HG03520 (cell line): Measurements from ENCODE around the gene FGD2.

Source experiments
- ATAC-seq: cut with Tn5 transposase; IDR thresholded peaks from one replicate; pipeline ENCODE4 v1.9.1; 2021; ENCODE audit warnings: mild to moderate bottlenecking, moderate library complexity; ENCODE audit not compliant: unreplicated experiment

The FGD2 gene

DNA sequence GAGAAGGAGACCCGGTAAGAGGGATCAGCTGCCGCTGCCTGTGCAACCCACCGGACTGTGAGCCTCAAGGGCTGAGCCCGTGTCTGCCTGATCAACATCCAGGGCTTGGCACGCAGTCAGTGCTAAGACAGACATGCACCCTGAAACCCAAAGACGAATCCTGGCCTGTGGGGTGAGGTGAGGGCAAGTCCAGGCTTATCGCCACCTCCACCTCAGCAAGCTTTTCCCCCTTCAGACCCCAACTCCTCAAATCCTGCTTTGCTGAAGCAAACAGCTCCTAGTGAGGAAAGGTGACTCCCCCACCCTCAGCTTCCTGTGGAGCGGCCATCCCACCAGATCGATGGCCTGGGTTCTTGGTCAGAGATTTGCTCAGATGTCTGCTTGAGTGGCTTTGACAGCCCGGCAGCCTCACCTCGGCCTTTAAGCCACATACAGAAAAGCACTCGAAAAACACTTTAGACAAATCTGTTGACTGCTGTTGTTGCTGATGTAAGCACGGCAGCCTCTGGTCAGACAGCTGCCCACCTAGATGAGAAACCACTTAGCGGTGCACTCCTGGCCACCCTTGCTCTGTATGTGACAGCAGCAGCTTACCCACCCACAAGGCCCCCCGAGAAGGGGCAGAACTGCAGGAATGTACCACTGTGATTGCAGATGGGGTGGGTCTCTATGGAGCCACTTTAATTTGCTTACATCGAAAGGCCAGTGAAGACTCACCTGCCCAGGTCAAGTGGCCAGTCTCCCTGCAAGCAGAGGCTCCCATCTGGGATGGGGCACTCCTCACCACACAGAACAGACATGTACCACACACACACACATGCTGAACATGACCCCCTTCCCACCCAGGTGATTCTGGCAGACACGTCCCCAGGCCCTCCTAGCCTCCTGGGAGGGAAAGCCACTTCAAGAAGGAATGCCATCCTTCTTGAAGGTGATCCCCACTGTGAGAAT is 34.3 kb upstream of the FGD2 start:
- ATAC-seq, result no peak

DNA sequence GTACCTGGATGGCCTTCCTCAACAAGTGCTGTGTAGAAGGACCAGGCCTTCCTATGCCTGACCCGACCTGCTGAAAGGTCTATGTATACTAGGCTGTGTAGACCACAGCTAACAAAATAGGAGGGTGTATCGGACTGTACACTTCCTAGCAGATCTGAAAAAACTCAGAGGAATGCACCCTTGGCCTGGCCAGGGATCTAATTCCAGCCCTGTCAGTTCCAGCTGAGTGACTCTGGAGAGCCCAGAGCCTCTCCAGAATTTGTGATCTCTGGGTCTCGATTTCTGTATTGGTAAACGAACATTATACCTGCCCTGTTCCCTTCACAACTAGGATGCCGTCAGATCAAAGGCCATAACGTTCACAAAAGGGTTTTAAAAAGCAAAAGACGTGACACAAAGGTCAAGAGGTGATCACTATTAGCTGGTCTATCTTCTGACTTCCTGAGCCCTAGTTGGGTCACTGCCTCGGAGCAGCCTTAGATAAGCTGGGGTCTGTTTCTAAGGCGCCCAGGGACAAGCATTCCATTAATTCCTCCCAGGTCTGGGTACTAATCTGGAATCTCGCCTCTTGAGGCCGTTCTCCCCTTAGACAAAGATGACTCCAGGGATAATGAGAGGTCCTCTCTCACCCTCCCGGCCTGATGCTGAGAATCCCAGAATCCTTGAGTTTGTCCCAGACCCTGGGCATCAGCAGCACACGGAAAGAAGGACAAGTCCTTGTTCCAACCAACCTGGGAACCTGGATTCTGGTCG is 33.4 kb upstream of the FGD2 start:
- no peak for ATAC-seq

DNA sequence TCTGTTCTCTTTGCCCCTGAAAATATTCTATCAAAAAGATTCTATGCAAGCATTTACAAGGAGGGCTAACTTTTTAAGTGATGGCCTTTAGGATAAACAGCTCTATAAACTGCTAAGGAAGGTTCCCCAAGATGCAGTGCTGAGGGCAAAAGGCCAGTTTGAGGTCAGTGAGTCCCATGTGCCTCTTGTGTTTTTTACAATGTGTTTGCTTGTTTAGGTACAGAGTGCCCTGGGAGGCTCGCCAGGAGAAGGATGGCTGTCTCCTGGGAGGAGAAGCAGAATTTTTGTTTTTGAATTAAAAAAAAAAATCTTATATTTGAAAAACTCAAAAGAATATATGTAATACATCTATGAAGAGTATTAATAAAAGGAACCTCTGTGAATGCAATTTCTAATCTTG is 32.3 kb upstream of the FGD2 start:
- ATAC-seq, result no peak

DNA sequence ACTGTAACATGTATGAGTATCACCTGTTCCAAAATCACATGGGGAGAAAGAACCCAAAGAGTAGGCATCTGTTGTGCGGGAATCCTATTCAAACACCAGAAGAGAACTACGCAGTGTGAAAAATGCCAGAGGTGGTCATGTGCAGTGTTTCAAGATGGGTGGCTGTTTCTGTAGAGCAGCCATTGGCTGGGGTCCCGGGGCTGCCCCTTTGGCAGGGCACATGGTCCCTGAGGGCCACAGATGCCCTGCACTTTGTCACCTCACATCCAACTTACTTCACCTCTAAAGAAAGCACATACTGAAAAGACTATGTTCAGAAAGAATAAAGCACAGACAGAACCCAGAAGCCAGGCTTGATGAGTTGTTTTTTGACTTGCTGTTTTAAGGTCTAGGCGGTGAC is 31.8 kb upstream of the FGD2 start:
- no peak for ATAC-seq

DNA sequence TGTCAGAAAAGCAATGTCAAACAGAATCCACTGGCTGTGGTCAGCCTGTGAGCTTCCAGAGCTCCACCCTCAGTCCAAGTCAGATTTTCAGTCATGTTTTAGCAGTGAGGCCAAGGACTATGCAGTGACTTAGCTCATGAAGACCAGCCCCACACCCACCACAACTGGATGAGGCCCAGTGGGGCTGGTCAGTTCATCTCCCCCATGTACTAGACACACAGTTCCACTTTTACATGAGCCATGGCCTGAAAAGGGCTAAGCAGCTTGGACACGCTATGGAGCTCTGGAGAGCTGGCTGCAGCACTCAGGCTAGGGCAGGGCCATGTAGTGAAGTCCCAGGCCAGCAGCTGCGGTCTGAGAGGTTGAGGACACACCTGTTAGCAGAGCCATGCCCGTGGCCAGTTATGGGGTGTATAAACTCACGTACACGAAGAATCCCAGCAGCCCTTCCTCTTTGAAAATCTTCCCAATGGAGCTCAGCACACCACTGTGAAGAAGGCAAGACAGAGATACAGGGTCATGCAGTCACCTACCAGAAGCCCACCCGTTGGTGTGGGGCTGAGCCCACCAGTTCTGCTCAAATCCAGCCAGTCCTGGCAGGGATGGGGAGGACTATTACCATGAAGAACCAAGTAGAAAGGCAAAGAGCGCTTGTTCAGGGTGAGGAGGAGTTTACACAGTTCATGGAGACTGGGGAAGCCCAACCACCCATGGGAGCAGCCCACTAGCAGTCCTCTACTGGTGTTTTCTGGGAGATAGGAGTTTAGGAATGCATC is 30.0 kb upstream of the FGD2 start:
- ATAC-seq, result no peak

DNA sequence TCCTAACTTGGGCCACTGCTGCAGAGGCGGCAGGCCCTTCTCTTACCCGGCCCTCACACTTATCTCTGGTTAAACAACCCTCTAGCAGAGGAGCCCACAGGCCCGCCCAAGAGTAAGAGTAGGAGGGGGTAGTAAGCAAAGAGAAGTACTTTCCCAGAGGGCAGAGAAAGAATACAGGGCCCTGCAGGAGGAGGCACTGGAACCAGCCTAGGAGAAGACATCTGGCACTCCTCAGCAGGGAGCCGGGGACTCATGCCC is 29.5 kb upstream of the FGD2 start:
- ATAC-seq, result no peak

DNA sequence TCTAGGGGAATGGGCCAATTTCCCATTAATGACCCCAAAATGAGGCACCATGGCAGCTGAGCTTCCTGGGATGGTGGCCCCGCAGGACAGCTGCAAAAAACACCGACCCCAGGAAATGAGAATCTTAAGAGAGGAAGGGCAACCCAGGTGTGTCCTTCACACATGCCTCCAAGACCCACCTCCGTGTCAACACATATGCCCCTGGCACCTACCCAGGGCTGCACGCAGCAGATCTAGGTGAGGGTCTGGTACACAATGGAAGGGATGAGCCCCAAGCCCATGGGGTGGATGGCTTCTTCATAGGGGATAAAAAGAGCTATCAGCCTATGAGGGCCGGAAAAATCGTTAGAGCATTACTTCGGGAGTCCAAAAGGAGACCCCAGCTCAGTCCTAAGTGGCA is 28.9 kb upstream of the FGD2 start:
- no peak for ATAC-seq

DNA sequence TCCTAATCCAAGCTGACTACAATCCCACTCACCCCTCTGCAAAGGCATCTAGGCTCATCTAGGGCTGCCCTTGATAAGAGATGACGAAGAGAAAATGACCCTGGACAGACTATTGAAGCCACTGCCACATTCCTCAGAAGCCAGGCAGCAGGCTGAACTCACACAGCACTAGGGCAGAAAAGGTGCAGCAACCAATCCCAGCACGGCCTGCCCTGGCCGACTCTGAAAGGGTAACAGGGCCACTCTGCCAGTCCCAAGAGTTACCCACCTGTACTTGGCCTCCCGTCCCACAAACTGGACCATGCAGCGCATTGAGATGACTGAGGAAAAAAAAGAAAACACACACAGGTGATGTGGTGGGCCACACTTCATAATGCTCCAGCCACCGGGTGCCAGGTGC is 28.5 kb upstream of the FGD2 start:
- no peak for ATAC-seq

DNA sequence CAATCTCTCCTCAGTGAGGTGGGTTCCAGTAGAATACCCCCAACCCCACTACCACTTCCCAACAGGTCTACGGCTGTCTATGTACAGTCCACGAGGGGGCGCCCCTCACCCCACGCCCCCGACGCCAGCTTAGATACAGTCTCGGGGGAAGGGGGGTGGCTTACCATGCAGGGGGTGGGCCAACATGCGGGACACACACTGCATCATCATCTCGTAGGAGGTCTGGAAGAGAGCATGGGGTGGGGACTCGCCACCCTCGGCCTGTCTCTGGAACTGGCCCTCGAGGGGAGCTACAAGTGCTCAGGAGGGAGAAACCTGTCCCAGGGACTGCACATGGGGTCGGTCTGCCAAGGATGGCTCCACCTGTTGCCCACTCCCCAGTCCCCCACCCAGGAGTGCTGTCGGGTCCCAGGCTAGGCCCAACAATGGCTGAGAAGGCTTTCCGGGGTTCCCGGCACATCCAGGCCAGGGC is 27.9 kb upstream of the FGD2 start:
- no peak for ATAC-seq

DNA sequence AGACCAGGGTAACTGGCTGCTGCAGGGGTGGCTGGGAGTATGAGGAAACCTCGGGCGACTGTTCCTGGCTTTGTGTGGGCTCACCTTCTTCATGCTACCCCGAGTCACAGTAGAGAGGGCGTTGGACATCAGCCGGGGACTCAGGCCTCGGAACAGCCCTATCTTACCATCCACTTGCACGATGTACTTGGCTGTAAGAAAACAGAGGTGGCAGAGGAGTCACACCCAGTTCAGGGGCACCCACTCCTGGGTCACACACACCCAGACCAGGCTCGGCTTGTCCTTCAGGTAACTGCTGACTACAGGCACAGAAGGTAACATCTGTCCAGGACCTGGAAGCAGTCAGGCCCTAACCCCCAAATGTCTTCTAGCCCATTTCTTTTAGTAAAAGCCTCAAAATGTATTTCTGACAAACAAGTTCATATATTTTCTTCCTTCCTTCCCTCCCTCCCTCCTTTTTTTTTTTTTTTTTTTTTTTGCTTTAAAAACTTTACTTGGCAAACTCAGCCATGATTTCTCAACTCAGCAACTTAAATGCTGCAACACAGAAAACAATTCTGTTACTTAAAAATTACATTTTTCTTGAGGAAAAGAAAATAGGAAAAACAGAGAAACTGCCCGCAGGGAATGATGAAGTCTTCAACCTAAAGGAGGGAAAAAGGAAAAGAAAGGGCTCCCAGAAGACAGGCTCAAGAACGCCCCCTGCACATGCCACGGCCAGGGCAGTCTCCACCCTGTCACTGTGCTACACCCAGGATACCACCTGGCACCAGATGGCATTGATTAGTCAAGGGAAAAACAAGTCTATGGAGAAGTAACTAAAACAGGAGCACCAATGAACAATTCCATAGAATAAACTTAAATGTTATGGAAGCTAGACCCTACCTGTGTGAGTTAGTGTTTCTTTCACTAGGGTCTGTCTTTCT is 26.8 kb upstream of the FGD2 start:
- no peak for ATAC-seq

DNA sequence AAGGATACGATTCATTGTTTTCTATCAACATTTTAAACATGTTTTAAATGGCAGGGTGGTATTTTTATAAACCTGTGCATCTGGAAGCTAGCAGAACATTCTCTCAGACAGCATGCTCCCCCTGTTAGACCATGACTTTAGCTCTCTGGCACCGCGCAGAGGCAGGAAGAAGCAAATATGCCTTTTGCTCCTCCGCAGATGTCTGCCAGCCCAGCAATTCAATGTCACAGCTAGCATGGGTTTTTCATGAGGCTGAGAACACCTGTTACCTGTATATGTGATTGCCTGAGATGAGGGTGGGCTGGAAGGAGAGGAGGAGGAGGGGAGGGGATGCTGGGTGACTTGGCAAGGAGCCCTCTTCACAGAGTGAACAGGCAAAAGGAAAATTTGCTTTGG is 26.1 kb upstream of the FGD2 start:
- no peak for ATAC-seq

DNA sequence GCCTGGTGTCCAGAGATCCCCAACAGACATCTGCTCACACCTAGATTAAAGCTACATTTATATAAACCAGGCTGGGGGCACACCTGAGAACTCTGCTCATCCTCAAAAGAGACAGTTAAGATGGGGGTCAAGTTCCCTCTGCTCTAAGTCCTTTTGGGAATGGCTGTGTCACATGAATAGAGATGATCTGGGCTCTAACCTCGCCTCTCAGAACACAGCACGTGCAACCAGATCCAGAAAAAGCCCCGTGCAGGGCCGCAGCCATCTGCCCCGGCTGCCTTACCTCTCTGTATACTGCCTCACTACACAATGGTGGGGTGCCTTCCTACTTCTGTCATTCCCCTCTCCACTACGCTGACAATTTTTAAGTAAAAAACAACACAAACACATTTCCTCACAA is 25.3 kb upstream of the FGD2 start:
- no peak for ATAC-seq

DNA sequence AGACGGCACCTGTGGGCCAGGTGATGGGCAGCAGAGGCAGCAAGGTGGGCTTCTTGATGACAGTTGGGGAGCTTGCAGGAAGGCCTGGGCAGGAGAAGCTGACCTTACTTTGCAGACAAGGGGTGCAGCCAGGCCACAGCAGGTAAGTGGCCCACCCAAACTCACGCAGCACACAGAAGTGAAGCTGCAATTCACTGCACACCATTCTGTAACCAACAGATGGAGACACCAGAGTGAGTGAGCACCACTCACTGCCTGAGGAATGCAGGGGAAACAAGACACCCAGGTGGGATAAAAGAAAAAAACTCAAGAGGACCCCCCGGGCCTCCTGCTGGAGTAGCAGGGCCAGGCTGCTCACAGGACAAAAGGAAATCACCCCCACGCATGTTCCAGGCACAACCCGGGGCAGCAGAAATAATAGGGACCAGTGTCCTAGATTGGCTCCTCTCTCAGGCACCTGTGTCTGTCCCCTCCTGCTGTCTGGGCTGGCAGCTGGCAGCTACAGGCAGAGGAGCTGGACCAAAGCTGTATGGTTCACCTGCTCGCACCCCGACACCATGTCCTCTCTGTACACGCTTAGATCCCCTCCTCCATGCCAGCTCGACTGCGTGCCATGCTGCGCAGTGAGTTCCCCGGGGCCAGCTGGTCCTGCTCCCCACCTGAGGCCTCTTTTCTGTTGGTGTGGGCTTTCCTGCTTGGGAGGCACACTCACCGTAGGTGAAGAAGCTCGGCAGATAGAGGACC is 24.4 kb upstream of the FGD2 start:
- no peak for ATAC-seq

DNA sequence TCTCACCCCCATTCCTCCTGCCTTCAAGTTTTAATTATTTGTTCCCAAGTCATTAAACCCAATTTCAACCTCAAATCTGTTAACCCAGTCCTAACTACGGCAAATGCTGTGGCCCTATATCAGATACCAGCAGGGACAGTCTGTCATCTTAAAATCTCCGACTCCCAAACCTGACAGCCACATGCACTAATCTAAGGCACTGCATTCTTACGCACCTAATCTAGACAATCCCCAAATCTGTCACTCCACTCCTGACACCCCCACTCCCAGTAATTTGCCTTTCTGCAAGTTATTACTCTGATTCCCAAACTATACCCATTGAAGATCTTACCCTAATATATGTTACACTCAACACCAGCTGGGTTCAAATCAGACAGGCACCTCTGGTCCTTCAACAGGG is 21.9 kb upstream of the FGD2 start:
- ATAC-seq, result no peak

DNA sequence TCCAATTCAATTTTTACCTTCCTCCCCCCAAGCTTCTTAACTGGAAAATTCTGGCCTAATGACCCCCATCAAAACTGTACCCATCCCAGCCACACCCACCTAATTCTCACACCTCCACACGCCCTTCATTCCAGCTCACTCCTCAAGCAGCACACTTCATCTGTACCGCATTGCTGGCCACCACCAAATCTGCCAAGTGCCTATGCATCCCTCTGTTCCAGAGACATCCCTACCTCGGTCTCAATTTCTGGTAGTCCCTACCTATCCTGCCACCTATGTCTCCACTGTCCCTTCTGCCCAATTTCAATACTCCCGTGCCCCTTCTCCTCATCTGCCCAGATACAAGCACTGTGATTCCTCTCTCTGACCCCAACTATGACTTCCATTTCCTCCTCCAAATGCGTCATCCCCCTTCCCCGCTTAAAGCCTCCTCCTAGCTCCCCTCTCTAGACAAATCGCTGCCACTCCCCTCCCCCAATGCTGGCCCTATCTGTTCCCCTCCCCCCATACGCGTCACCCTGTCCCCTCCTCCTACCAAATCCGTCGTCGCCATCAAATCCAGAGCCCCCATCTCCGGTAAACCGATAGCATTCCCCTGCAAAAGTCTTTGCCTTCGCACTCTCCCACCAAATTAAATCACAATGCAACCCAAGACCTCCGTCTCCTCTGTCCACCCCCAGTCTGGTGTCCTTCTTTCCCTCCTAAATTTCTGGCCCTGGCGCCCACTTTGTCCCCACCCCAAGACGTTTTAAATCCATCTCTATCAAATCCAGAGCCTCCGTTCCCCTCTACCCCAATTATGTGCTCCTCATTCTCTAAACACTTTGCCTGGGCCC is 20.7 kb upstream of the FGD2 start:
- ATAC-seq, result no peak

DNA sequence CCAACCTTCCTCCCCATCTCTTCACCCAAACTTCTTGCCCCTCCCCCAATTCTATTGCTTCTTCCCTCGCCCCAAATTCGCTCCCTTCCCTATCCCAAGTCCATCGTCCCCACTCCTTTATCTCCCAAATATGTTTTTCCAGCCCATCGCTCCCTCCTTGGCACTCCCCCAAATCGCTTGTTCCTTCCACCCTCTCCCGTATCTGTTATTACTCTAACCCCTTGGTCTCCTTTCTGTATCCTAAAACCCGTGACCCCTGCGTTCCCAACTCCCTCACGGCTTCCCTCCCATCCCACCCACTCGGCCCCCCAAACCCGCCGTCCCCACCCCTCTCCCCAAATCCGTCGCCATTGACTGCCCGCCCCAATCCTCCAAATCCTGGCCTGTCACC is 20.0 kb upstream of the FGD2 start:
- ATAC-seq, result no peak

DNA sequence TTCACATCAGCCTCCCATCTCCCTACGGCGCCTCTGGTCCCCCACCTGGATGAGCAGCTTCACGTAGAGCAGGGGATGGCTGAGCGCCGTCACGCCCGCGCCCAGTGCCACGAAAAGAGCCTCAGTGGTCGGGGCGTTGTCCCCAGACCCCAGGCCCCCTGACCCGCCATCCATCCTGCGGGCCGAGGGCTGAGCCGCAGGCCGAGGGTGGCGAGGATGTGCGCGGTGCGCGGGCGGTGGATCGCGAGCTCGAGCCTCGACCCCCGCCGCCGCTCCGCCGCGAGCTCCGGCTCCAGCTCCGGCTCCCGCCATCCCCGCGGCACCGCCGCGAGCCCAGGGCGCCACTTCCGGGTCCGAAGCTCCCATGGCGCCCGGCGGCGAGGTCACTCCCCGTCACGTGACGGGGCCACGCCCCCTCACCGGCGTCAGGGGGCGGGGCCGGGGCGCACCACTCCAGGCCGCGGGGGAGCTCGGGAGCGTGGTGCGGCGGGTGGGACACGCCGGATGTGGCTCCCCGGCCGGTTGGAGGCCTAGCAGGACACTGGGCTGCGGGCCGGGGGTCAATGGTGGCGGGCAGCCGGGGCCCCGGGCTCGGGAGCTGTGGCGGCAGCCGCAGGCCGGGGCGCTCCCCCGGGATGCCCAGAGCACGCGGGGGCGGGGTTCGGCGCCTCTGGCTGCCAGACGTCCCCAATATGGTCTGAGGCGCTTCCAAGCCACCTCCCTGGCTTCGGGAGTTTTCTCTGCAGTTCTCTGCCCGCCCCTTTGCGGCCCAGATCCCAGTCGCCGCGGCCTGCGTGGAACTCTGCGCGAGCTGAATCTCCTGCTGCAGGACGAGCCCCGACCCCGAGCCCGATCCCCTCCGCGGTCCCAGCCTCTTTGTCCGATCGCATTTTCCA is 19.4 kb upstream of the FGD2 start, which contains the start of gene MTCH1:
MTCH1 (minus strand) TSS at position 389 of the 896 bp plus-strand sequence; CDS start at position 366, 23 bp downstream.
- peak; percentile 77 for ATAC-seq

DNA sequence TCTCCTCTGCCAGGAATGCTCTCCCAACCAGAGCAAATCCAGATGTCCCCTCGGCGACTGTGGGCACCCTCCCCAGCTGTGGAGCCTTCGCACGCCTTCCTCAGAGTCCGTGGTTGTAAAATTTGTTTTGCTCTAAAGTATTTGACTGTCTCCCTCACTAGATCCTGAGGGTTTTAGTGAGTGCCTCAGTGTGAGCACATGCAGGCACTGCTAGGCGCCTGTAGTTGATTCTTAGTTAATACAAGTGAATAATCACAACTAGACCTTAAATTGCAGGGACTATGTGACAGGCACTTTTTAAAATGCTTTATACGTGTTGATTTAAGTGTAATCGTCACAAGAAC is 18.8 kb upstream of the FGD2 start:
- no peak for ATAC-seq
